Nephron (organoid): ENCODE measurements around the gene CD86.
A peak's percentile ranks its signal among the peaks of the same experiment; 100 is the strongest.

Experiments
- H3K27ac Mint-ChIP-seq, 3 experiments: 2 replicates each; pipeline ENCODE4 v1.8.0; 2020; ENCODE audit warnings: mixed read lengths in 3 of 3, mild to moderate bottlenecking in 2 of 3, moderate library complexity in 1 of 3
- H3K27me3 Mint-ChIP-seq: 2 replicates; pipeline ENCODE4 v1.8.0; 2021; ENCODE audit warnings: low read depth, mild to moderate bottlenecking, moderate library complexity, mixed read lengths
- H3K36me3 Mint-ChIP-seq: 2 replicates; pipeline ENCODE4 v1.8.0; 2020; ENCODE audit warnings: low read depth, mixed read lengths
- H3K4me1 Mint-ChIP-seq: 2 replicates; pipeline ENCODE4 v1.8.0; 2020; ENCODE audit warnings: mixed read lengths
- H3K4me3 Mint-ChIP-seq, 3 experiments: 2 replicates each; pipeline ENCODE4 v1.8.0; 2020; ENCODE audit warnings: mild to moderate bottlenecking in 3 of 3, mixed read lengths in 3 of 3, moderate library complexity in 2 of 3
- H3K9me3 Mint-ChIP-seq: 2 replicates; pipeline ENCODE4 v1.8.0; 2020; ENCODE audit warnings: mixed read lengths
- TF ChIP-seq, protein P1 (sequence below), 3 experiments: fragments of 200-600 bp; sonication (generic); IDR thresholded peaks; one replicate each; pipeline ENCODE4 v1.5.0; 2021; ENCODE audit warnings: antibody characterized with exemption in 3 of 3; ENCODE audit not compliant: unreplicated experiment in 3 of 3

The CD86 gene

DNA sequence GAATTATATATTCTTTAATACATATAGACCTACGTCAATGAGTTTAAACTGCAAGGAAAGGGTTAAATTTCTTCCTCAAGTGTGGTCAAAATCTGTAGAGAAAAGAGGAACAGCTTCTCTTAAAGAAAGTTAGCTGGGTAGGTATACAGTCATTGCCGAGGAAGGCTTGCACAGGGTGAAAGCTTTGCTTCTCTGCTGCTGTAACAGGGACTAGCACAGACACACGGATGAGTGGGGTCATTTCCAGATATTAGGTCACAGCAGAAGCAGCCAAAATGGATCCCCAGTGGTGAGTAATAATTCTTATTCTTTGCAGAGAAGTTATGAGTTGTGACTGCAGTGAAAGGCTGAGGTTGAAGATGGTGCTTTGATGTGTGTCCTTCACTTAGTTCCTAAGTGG, at the start of gene CD86:
TSS of gene CD86 (plus strand) at position 148 of the 400 bp plus-strand sequence. CDS start at position 276, 128 bp downstream.
- peaks cover 3% of the 10 kb centered on the region for H3K27me3 Mint-ChIP-seq
- H3K9me3 Mint-ChIP-seq, result no peaks in the 10 kb centered on the region
- TF ChIP-seq, protein P1, sequence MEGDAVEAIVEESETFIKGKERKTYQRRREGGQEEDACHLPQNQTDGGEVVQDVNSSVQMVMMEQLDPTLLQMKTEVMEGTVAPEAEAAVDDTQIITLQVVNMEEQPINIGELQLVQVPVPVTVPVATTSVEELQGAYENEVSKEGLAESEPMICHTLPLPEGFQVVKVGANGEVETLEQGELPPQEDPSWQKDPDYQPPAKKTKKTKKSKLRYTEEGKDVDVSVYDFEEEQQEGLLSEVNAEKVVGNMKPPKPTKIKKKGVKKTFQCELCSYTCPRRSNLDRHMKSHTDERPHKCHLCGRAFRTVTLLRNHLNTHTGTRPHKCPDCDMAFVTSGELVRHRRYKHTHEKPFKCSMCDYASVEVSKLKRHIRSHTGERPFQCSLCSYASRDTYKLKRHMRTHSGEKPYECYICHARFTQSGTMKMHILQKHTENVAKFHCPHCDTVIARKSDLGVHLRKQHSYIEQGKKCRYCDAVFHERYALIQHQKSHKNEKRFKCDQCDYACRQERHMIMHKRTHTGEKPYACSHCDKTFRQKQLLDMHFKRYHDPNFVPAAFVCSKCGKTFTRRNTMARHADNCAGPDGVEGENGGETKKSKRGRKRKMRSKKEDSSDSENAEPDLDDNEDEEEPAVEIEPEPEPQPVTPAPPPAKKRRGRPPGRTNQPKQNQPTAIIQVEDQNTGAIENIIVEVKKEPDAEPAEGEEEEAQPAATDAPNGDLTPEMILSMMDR (IDR thresholded peaks at IDR 0.05; ENCODE audit: unreplicated experiment in 3 of 3), result no peak
- H3K4me1 Mint-ChIP-seq, result no peaks in the 10 kb centered on the region
- H3K4me3 Mint-ChIP-seq, result no peak within 1 kb of the TSS
- no peaks in the 10 kb centered on the region for H3K36me3 Mint-ChIP-seq
- no peak within 1 kb of the TSS for H3K27ac Mint-ChIP-seq

GRCh38 chr3:122006267-122006666, 48.9 kb upstream of the CD86 start:
- H3K4me1 Mint-ChIP-seq, result peaks cover 4% of the 10 kb centered on the region
- TF ChIP-seq, protein P1 (IDR thresholded peaks at IDR 0.05; ENCODE audit: unreplicated experiment in 3 of 3), result no peak
- no peaks in the 10 kb centered on the region for H3K36me3 Mint-ChIP-seq
- H3K9me3 Mint-ChIP-seq, result no peaks in the 10 kb centered on the region
- H3K27me3 Mint-ChIP-seq, result no peaks in the 10 kb centered on the region
- H3K27ac Mint-ChIP-seq, result peak overlapping the region in 1 of 3 experiments; percentile 29
- H3K4me3 Mint-ChIP-seq, result no peak overlapping the region

- Mint-ChIP-seq H3K9me3 (no peaks in the 10 kb centered on the region), H3K4me3 (no peak overlapping the region), H3K27me3 (no peaks in the 10 kb centered on the region), H3K4me1 (peaks cover 4% of the 10 kb centered on the region), H3K27ac (no peak overlapping the region), H3K36me3 (no peaks in the 10 kb centered on the region)
- TF ChIP-seq, protein P1 (IDR thresholded peaks at IDR 0.05; ENCODE audit: unreplicated experiment in 3 of 3), result no peak
Observed at GRCh38 chr3:122008166-122008565, 47.0 kb upstream of the CD86 start.

GRCh38 chr3:122010506-122010905, 44.7 kb upstream of the CD86 start:
- H3K9me3 Mint-ChIP-seq, result no peaks in the 10 kb centered on the region
- TF ChIP-seq, protein P1 (IDR thresholded peaks at IDR 0.05; ENCODE audit: unreplicated experiment in 3 of 3), result no peak
- no peaks in the 10 kb centered on the region for H3K36me3 Mint-ChIP-seq
- H3K4me1 Mint-ChIP-seq, result no peaks in the 10 kb centered on the region
- H3K27ac Mint-ChIP-seq, result no peak overlapping the region
- H3K27me3 Mint-ChIP-seq, result no peaks in the 10 kb centered on the region
- no peak overlapping the region for H3K4me3 Mint-ChIP-seq

DNA sequence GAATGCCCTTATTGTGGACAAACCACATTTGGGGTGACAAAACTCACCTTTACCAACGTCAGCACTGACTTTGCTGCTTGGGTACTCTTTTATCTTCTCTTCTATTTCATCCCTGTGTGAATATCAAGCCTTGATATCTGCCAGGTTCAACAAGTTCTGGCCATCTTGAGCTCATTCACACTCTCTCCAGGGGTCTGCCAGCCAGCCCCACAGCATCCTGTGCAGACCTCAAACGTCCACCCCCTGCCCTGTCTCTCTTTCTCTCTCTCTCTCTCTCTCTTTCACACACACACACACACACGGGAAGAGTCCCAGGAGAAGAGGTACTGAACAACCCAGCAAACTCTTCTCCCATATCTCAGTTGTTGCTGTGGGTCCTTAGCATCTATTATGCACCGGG, 43.8 kb upstream of the CD86 start:
- TF ChIP-seq, protein P1 (IDR thresholded peaks at IDR 0.05; ENCODE audit: unreplicated experiment in 3 of 3), result no peak
- no peak overlapping the region for H3K4me3 Mint-ChIP-seq
- no peaks in the 10 kb centered on the region for H3K9me3 Mint-ChIP-seq
- no peak overlapping the region for H3K27ac Mint-ChIP-seq
- no peaks in the 10 kb centered on the region for H3K36me3 Mint-ChIP-seq
- H3K27me3 Mint-ChIP-seq, result peaks cover 4% of the 10 kb centered on the region
- H3K4me1 Mint-ChIP-seq, result no peaks in the 10 kb centered on the region

DNA sequence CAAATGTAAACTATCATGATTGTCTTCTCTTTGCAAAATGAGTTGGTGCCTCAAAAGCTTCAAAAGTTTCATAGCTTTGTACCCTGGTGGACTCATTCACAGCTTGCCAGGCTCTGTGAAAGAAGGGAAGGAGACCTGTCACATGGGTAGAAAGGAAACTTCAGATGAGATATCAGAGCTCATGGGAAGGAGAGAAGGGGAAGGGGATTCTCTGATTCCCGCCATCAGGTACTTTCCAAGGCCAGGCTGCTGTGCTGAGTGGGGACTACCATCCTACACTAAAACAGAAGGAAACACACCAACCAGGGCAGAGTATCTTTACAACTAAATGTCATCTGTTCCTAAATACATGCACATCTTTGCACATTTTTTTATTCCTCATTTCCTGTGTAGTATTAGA, 42.3 kb upstream of the CD86 start:
- no peaks in the 10 kb centered on the region for H3K9me3 Mint-ChIP-seq
- TF ChIP-seq, protein P1 (IDR thresholded peaks at IDR 0.05; ENCODE audit: unreplicated experiment in 3 of 3), result no peak
- no peaks in the 10 kb centered on the region for H3K4me1 Mint-ChIP-seq
- no peaks in the 10 kb centered on the region for H3K36me3 Mint-ChIP-seq
- no peak overlapping the region for H3K27ac Mint-ChIP-seq
- H3K4me3 Mint-ChIP-seq, result no peak overlapping the region
- peaks cover 8% of the 10 kb centered on the region for H3K27me3 Mint-ChIP-seq
